Left lung (tissue), 10 donors: ENCODE data around the gene HOXD13. TPM values are rescaled to one million over a fixed set of nuclear protein-coding genes. Genes with fewer than 3 reads are reported as not detected.

Experiments
- ATAC-seq: fragments of 200-7000 bp; cut with Tn5 transposase; one replicate; pipeline ENCODE4 v1.9.1; 2020; ENCODE audit warnings: moderate library complexity
- DNase-seq, 4 donors: peaks; one replicate each; pipeline ENCODE4 v3.0.0-alpha.2; 2013 to 2020
- H3K27ac ChIP-seq, 2 donors: fragments of 200-600 bp; sonication (generic) in 1 of 2; one replicate each; pipeline versions ENCODE4 v1.5.0 to v1.8.0; 2020 to 2021
- H3K27me3 ChIP-seq, 2 donors: fragments of 200-600 bp; sonication (generic) in 1 of 2; one replicate each; pipeline versions ENCODE4 v1.5.0 to v1.8.0; 2020 to 2021
- H3K36me3 ChIP-seq, 2 donors: fragments of 200-600 bp; sonication (generic) in 1 of 2; one replicate each; pipeline versions ENCODE4 v1.5.0 to v1.8.0; 2020 to 2021
- H3K4me1 ChIP-seq, 2 donors: fragments of 200-600 bp; one replicate each; pipeline ENCODE4 v1.8.0; 2021
- H3K4me3 ChIP-seq, 2 donors: fragments of 200-600 bp; sonication (generic) in 1 of 2; one replicate each; pipeline versions ENCODE4 v1.5.0 to v1.8.0; 2020 to 2021; ENCODE audit warnings: mild to moderate bottlenecking in 1 of 2
- H3K9me3 ChIP-seq, 2 donors: fragments of 200-600 bp; sonication (generic) in 1 of 2; one replicate each; pipeline versions ENCODE4 v1.5.0 to v1.8.0; 2020 to 2021
- intact Hi-C, 2 donors: fragments of 100-400 bp; cut with DNase I; formaldehyde crosslinking; loops; one replicate each; pipeline versions ENCODE4 v1.11.2 to v1.14.2; 2022
- polyA plus RNA-seq, 6 donors: library from polyadenylated mRNA; unstranded; fragments of 120-200 nt; gene quantifications; one replicate each; pipeline ENCODE4 v1.2.1, GENCODE V29; 2013; ENCODE audit not compliant: insufficient read length in 6 of 6
- total RNA-seq, 2 donors: library from RNA; stranded (reverse); fragmentation: NEBNext Ultra II Directional; extraction: Animal tissue kit (Norgen Biotek cat#: 25700); gene quantifications; one replicate each; pipeline ENCODE4 v1.2.1, GENCODE V29; 2021
- TF ChIP-seq, protein P1 (sequence below), 2 donors: fragments of 200-600 bp; sonication (generic) in 1 of 2; IDR thresholded peaks; one replicate each; pipeline versions ENCODE4 v1.5.0 to v1.8.0; 2021; ENCODE audit warnings: antibody characterized with exemption in 2 of 2
- donor health status: DM: no; HTN: yes; CAD: no.
- donor health status: DM: no; HTN: no; CAD: no.

The HOXD13 gene
- total and polyA plus RNA-seq, 8 donors, result not detected

DNA sequence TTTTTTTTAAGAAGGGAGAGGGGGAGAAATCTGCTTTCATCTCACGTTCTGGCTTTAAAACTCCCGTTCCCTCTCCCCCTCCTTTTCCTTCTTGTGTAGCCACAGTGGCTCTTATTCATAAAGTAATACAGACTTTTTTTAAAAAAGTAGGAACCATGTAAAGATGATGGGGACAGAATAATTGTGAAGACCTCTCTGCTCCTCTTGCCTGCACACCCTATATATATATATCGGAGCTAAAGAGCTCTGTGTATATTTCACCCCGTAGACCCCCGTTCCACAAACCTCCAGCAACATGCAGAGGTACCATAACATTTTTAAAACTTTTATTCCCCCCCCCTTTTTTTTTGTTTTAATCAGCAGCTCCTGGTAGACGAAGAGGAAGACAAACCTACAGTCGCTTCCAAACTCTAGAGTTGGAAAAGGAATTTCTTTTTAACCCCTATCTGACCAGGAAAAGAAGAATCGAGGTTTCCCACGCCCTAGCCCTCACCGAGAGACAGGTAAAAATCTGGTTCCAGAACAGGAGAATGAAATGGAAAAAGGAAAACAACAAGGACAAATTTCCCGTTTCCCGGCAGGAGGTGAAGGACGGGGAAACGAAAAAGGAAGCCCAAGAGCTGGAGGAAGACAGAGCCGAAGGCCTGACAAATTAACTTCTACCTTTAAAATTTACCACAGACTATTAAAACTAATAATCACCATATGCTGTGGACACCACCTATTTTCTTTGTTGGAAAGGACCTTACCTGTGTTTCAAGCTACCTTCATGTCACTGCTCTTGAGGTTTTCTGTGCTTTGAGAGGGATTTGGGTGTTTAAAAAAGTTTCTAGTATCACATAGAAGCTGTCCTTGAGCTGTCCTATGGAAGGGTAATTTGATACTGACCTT, 38.7 kb downstream of the HOXD13 start:
- no peaks in the 10 kb centered on the region for H3K36me3 ChIP-seq
- ATAC-seq (no peak), DNase-seq (no peak)
- H3K27me3 ChIP-seq, result peaks cover 96 to 100% of the 10 kb centered on the region in 2 donors
- TF ChIP-seq, protein P1, sequence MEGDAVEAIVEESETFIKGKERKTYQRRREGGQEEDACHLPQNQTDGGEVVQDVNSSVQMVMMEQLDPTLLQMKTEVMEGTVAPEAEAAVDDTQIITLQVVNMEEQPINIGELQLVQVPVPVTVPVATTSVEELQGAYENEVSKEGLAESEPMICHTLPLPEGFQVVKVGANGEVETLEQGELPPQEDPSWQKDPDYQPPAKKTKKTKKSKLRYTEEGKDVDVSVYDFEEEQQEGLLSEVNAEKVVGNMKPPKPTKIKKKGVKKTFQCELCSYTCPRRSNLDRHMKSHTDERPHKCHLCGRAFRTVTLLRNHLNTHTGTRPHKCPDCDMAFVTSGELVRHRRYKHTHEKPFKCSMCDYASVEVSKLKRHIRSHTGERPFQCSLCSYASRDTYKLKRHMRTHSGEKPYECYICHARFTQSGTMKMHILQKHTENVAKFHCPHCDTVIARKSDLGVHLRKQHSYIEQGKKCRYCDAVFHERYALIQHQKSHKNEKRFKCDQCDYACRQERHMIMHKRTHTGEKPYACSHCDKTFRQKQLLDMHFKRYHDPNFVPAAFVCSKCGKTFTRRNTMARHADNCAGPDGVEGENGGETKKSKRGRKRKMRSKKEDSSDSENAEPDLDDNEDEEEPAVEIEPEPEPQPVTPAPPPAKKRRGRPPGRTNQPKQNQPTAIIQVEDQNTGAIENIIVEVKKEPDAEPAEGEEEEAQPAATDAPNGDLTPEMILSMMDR (IDR thresholded peaks at IDR 0.05), result no peak
- H3K4me1 ChIP-seq, result peaks cover under 1 to 36% of the 10 kb centered on the region in 2 donors
- H3K4me3 ChIP-seq, result no peak overlapping the region
- H3K9me3 ChIP-seq, result no peaks in the 10 kb centered on the region
- H3K27ac ChIP-seq, result no peak overlapping the region
- intact Hi-C loops, result loop anchor here in 1 of 2 donors (5.0 to 10.0 kb wide), 2 partner anchors 506 to 684 kb away; no protein-coding TSS in a partner anchor

DNA sequence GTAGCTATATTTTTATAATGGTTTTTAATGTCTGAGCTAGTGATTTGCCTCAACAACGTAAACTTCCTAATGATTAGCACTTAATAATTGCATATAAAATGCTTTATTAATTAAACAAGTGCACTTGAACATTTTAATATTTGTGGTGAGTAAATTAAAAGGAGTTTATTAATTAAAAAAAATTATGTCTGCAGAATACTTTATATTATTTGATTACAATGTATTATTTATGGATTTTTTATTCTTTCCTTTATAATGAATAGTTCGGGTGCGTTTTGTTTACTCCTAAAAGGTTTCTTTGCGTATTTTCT, 39.3 kb downstream of the HOXD13 start:
- intact Hi-C loops, result loop anchor here in 1 of 2 donors (5.0 to 10.0 kb wide), 2 partner anchors 505 to 683 kb away; no protein-coding TSS in a partner anchor
- Histone ChIP-seq H3K27ac (no peak overlapping the region), H3K36me3 (no peaks in the 10 kb centered on the region), H3K9me3 (no peaks in the 10 kb centered on the region), H3K4me1 (peaks cover 6 to 42% of the 10 kb centered on the region in 2 donors), H3K27me3 (peaks cover 96 to 100% of the 10 kb centered on the region in 2 donors), H3K4me3 (no peak overlapping the region)
- ATAC-seq, result no peak
- DNase-seq, result no peak
- TF ChIP-seq, protein P1 (IDR thresholded peaks at IDR 0.05), result no peak

DNA sequence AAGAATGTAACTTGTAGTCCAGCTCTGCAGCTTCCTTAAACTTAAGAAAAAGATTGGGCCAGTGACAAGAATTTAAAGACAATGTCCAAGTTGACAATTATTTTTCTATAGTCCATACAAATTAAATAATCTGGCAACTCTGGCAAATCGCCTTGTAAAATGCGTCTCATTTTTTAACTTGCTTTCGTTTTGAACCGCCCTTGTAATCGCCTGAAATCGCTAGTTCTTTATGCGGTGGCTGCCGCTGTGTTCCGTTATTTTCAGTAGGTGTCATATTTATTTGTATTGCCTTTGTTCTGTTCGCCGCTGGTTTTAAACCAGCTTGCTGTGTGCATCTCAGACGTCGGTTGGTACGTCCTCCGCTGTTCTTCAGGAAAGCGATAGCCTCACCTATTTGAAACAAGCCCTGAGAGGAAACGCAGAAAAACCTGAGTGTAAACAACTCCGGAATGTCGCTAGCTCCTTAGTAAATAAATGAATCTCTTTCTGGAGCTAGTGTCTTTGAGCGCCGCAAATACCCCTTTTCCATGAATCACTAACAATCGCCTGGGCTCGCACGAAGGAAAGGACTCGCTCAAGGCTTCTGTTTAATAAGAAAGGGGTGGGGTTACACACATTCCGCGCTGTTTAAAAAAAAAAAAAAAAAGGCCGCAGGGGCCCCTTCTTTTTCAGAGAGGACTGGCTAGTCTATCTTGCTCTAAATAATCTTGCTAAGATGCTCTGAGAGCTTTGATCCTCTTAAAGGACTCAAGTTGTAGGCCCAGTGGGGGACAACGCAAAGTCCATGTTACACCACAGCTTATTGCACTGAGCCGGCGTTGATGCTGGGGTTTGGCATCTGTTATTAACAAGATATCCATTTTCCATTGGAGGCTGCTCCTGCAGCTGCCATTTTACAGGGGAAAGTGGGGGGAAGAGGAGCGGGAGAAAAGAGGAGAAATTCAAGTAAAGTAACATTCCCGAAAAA, 40.0 kb downstream of the HOXD13 start:
- H3K9me3 ChIP-seq, result no peaks in the 10 kb centered on the region

DNA sequence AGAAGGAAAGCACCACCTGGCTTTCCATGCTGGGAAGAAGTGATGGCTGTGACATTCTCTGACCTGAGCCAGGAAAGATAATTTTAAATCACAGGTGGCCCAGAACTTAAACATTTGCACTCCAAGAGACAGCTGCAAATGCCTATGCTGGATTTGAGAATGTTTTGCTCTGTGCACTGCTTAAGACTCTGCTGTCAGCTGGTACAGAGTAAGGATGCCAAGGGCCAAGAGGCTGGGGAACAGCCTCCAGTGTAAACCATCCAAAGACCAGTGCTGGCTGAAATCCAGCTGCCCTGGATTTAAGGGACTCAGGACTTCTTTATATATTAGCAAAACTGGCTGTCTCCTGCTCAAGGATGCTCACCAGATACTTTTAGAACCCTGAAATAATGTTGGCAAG, 40.9 kb downstream of the HOXD13 start:
- DNase-seq (no peak), ATAC-seq (no peak)
- Histone ChIP-seq H3K27ac (no peak overlapping the region), H3K9me3 (no peaks in the 10 kb centered on the region), H3K4me1 (peaks cover 8 to 43% of the 10 kb centered on the region in 2 donors), H3K27me3 (peaks cover 99 to 100% of the 10 kb centered on the region in 2 donors), H3K4me3 (no peak overlapping the region), H3K36me3 (no peaks in the 10 kb centered on the region)
- TF ChIP-seq, protein P1 (IDR thresholded peaks at IDR 0.05), result no peak
- intact Hi-C loops, result loop anchor here in 1 of 2 donors (5.0 to 10.0 kb wide), 2 partner anchors 504 to 681 kb away; no protein-coding TSS in a partner anchor

More for the DNA sequence above, 40.0 kb downstream of the HOXD13 start:
- Histone ChIP-seq H3K4me3 (no peak overlapping the region), H3K4me1 (peaks cover 8 to 44% of the 10 kb centered on the region in 2 donors), H3K27ac (no peak overlapping the region), H3K36me3 (no peaks in the 10 kb centered on the region), H3K27me3 (peaks cover 97 to 100% of the 10 kb centered on the region in 2 donors)
- TF ChIP-seq, protein P1 (IDR thresholded peaks at IDR 0.05), result no peak
- no peak for ATAC-seq
- no peak for DNase-seq
- intact Hi-C loops, result loop anchor here in 1 of 2 donors (5.0 to 10.0 kb wide), 2 partner anchors 505 to 682 kb away; no protein-coding TSS in a partner anchor
